Measurements from ENCODE around the gene ACTN1.

Gene ACTN1

DNA sequence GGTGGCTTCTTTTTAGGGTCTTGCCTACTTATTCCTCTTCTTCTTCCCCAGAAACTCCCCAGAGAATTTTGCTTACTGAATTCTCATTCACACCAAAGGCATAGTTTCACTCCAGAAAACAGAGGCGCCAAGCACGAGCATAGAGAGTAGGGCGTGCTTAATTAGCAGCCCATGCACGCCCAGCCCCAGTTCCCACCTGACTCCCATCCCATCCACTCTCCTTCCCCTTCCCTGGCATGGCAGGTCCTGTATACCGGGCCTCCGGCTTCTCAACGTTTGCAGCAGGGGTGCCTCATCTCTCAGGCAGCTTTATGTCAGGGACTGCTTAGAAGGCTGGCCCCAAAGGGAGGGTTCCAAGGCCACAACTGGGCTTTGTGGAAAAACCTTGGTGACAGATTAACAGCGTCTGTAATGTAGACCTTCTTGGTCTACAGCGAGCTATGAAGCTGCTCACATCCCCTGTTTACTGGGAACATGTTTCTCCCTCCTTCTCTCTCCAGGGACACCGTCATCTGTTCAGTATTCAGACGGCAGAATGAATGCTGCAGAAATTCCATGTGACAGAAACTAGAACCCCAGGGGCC is 62.7 kb downstream of the ACTN1 start:
- no peak for DNase-seq (ENCODE audit: low read depth)

GRCh38 chr14:68913516-68913915 is 65.6 kb downstream of the ACTN1 start:
- DNase-seq (ENCODE audit: low read depth): no peak

DNA sequence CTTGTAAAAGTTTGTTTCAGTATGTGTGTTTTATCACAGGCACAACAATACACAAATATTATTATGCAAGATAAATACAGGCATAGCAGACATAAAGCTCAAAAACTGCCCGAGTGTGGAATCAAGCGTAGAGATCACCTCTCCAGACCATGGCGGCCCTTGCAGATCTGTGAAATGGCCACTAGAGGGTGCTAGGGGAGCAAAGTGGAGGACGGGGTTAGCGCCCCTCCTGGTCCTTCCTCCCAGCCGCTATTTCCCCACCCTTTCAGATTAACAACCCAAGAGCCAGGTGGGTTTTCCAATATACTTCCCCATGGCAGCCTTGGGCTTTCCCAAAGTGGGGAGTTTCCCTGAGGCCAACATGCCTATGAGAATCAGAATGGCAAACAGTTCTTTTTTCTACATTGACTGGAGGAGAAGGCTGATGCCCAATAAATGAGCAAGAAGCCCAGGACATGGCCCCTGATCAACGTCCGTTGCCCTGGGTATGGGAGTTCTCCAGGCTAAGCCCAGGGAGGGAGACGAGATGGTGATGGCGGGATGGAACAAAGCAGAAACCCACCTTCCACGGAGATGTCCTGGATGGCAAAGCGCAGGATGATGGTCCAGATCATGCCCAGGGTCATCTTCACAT is 67.4 kb downstream of the ACTN1 start:
- DNase-seq (ENCODE audit: low read depth): peak; percentile 47

GRCh38 chr14:68910540-68910939 is 68.6 kb downstream of the ACTN1 start:
- no peak for DNase-seq (ENCODE audit: low read depth)

DNA sequence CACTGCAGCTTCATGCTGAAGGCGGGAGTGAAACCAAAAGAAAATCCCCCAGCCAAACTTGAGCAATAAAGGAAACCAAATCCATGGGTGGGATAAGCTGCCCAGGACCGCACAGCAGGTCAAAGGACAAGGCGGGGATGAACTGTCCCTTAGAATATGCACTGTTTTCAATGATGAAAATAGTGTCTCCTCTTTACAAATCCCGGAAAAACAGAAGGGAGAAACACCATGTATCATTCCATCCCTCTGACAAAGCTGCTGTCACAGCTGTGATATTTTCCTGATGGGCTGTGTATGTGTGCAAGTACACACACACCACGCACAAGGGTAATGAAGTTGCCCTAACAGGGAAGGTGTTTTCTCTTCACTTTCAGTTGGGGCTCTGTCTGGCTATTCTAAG is 70.3 kb downstream of the ACTN1 start:
- no peak for DNase-seq (ENCODE audit: low read depth)

DNA sequence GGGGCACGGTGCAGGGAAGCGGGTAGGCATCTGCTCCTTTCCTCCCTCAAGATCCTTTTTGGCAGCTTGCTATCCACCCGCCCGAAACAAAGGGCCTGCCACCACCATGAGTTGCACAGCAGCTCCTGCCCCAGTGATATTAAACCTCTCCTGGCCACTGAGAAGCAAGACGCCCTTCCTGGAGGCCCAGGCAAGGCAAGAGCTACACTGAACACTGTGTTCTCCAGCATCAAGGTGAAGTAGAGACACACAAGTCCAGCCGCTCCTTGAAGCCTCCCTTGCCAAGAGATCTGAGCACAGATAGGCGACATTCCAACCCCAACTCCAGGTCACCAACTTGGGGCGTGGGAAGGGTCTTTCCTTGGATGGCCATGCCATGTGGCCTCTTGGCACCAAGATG is 70.9 kb downstream of the ACTN1 start:
- DNase-seq (ENCODE audit: low read depth): no peak

GRCh38 chr14:68906439-68906838 is 72.7 kb downstream of the ACTN1 start:
- no peak for DNase-seq (ENCODE audit: low read depth)

DNA sequence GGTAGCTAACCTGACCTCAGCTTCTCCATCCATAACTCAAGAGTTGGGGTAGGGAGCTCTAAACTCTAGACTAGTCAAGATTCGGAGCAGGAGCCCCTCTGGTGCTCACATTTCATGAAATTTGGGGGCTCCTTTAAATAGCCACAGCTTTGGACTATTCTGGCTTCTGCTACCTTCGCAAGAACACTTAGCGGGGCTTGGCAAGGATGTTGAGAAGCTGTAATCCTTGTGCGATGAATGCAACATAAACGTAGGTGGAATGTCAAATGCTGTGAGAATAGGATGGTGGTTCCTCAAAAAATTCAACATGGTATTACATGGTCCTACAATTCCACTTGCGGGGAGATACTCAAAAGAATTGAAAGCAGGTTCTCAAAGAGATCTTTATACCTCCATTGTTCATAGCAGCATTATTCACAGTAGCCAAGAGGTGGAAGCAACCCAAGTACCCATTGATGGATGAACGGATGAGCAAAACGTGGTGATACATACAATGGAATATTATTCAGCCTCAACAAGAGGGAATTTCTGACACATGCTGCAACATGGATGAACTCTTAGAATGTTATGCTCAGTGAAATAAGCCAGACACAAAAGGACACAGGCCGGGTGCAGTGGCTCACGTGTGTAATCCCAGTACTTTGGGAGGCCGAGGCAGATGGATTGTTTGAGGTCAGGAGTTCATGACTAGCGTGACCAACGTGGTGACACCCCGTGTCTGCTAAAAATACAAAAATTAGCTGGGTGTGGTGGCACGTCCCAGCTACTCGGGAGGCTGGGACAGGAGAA is 73.8 kb downstream of the ACTN1 start:
- no peak for DNase-seq (ENCODE audit: low read depth)

- no peak for DNase-seq (ENCODE audit: low read depth)
Measured at GRCh38 chr14:68902357-68902756, 76.7 kb downstream of the ACTN1 start.

- DNase-seq (ENCODE audit: low read depth): no peak
Measured at GRCh38 chr14:68899033-68899603, 80.0 kb downstream of the ACTN1 start.

DNA sequence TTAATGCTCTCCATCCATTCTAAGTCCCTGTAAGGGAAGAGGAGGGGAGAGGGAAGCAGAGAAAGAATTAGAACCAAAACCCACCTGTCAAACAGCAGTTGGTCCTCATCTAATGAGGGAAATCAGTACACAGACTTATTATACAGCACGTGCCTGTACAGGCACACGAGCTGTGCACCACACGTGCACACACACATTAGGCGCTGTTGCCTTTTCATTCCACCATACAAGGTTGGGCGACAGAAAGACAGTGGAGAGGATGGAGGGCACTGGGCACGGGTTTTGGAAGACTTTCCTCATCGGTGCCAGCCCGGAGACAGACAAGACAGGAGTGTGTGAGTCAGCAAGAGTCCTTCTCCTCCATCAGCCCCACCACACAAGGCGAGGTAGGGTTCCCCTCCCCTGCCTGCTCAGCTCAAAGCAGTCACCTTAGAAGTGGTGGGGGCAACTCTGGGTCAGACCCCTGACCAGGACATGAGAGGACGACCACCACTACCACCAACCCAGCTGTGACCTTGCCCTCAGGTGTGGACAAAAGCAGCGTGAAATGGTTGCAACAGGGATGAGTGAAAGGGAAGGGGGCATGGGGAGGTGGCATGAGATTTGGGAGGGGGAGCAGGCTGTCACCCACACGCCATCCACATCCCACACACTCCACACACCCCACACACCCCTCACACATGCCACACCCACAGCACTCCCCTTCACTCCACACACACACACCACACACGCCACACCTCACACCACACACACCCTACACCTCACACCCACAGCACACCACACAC is 80.7 kb downstream of the ACTN1 start:
- DNase-seq (ENCODE audit: low read depth): no peak

DNA sequence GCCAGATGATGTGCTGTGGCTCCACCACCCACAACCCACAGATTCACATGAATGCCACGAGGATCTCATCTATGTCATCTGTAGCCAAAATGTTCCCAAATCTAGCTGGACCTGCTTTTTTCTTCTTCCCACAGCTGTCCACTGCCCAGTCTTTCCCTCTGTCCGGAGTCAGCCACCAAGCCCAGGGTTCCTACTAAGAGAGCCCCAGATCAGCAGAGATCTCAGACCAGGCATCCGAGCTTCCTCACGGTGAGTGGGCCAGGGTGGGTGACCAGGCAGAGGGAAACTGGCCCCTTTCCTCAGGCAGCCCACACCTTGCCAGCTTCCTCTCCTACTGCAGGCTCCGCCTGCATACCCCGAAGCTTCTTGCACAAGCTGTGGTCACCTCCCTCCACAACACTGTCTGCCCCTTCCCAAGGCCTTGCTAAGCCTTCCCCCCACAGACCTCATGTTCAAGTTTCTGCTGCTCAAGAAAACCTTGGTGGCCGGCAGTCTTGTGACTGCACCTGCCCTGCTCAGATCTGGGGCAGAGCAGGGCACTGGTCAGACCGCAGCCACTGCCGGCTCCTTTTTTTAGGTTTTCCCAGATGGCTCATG is 81.4 kb downstream of the ACTN1 start:
- no peak for DNase-seq (ENCODE audit: low read depth)

- no peak for DNase-seq (ENCODE audit: low read depth)
Measured at GRCh38 chr14:68896132-68896531, 83.0 kb downstream of the ACTN1 start.

DNA sequence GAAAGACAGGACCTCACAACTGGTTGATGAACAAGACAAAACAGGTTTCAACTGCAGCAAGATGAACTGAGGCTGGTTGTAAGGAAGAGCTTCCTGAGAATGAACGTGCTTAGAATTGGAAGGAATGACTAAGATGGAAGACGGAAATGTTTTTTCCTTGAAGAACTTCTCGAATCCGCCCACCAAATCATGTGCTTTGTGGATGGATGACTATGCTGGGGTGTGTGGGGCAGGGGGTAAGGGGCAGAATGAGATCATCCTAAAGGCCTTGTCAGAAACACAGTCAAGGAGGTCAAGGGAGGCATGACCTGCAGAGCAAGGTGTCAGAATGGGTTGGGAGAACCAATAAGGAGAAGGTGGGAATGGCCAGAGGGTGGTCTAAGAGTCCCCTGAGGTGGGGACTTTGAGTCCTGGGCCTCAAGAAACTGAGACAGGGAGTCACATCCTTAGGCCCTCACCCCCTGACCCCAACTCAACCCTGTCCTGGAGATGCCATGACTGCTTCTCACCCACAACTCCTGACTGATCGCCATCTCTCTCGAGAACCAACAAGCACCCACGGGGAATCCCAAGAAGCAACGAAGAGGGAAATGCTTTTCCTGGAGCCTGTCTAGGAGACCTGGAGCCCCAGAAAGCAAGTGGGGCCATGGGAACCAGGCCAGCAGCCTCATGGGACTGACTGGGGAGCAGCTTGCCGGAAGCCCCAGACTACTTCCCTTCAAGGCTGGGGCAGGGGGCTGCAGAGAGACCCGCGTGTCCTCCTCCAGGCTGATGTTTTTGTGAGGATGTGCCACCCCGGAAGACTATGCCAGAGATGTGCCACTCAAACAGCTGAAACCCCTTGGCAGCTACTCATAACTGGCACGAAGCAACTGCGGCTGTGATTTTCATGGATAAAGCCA is 84.0 kb downstream of the ACTN1 start:
- DNase-seq (ENCODE audit: low read depth): no peak

DNA sequence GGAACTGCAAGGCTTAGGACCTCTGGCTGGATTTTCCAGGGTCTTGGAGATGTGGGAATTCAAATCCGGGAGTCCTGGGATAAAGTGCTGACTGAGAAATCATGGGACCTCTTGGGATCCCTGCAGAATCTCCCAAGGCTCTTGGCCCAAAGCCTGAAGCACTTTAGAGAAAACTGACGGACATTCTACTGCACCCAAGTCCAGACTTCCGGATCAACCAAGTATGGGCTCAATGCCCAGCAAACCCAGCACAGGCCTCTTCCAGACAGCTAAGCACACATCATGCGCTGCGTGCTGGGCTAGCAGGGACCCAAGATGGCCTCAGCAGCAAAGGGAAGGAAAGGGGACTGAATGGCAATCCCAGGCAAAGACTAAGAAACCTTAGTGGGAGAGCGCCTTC is 85.0 kb downstream of the ACTN1 start:
- no peak for DNase-seq (ENCODE audit: low read depth)

DNA sequence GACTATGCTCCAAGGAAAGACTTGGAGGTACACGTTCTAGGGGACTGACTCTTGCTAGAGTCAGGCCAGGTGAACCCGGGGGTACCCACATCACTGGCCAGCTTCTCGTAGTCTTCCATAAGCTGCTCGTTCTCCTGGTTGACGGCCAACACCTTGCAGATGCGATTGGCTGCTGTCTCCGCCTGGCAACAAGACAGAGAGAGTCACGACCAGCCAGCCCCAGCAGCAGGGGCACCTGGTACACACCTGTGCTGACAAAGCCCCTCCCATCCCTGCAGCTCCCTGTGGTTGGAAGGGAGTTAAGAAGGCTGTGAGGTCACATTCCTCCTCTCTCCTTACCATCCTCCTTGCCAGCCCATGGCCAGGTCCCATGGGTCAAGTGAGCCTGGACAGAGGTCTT is 85.5 kb downstream of the ACTN1 start:
- no peak for DNase-seq (ENCODE audit: low read depth)

DNA sequence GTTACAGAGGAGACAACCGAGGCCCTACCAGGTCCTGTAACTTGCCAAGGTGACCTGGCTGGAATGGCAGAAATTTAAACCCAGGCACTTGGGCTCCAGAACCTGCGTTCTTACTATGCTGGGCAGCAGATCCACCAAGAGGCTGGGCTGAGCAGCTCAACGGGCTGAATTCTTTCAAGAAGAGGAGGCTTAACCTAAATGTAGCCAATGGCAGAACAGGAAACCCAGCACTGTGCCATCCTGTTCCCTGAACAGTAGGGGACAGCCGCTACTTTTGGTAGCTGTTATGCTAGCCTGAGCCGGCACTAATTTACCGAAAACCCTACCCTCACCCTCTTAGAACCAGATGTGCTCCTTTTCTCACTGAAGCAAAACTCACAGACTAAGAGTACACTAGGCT is 86.1 kb downstream of the ACTN1 start:
- DNase-seq (ENCODE audit: low read depth): no peak

DNA sequence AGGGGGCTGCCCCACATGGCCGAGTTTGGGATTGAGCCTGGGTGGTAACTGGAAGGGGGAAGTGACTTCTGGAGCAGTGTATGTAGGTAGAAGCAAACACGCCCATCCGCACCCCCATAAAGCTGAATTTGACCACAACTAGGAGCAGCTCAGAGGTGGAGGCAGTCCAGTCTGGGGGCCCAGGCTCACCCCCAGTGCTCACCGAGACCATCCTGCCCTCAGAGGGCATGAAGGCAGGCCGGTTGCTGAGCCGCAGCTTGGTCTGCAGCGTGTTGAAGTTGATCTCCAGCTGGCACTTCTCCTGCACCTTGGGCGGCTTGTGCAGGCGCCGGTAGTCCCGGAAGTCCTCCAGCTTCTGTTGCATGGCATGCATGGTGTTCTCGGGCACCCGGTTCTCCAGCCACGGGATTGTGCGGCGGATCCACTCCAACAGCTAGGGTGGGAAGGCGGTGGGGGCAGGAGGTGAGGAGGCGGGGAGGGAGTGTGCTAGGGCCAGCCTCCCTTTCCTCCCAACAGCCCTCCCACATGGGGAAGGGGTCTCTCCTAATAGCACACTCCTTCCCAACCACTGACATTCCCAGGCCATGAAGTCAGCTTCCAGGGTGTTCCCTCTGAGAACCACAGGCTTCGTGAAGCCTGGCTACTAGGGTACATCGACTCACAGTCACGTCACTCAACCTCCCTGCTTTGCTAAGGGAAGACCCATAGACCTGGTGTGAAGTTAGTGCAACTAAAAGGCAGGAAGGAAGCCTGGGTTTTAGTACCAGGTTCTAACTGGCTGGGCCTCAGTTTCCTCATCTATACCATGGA is 87.0 kb downstream of the ACTN1 start:
- DNase-seq (ENCODE audit: low read depth): no peak

- no peak for DNase-seq (ENCODE audit: low read depth)
Measured at GRCh38 chr14:68890173-68890931, 88.8 kb downstream of the ACTN1 start.
